HepG2 (cell line): Measurements from ENCODE around the gene DAPK1. TPM values are rescaled to one million over a fixed set of nuclear protein-coding genes. Genes with fewer than 3 reads are reported as not detected.

Experiments
- ATAC-seq: fragments of 200-7000 bp; cut with Tn5 transposase; 3 replicates; pipeline ENCODE4 v1.9.1; 2020; ENCODE audit warnings: mild to moderate bottlenecking, moderate library complexity
- BruUV-seq: library from RNA; stranded (reverse); fragments of 400-500 nt; replicated peaks from 2 replicates; lab custom pipeline; 2021; lab: Mats Ljungman, UMichigan
- CTCF ChIA-PET: fragments of 300-600 bp; formaldehyde crosslinking; extraction: SDS; loops from one replicate; lab custom pipeline; 2021; ENCODE audit warnings: low total read pairs, inconsistent platforms, low intra/inter-chr PET ratio; lab: Yijun Ruan, JAX
- POLR2A ChIA-PET: fragments of 350-600 bp; sonication (Branson Sonifier 250); formaldehyde crosslinking; loops from one replicate; lab custom pipeline; 2020; ENCODE audit warnings: antibody characterized with exemption, inconsistent platforms; lab: Yijun Ruan, JAX
- DNase-seq: peaks from one replicate; pipeline ENCODE4 v3.0.0-alpha.2; 2015; ENCODE audit warnings: low spot score
- FAIRE-seq: peaks from 3 replicates; lab custom pipeline; 2011; peaks lifted over from hg19 to GRCh38; lab: Jason Lieb, UNC
- H2AFZ ChIP-seq: one replicate; pipeline ENCODE4 v1.6.1; 2011; ENCODE audit warnings: low read length, inconsistent platforms
- H3K27ac ChIP-seq: fragments of 300-600 bp; 3 replicates; pipeline ENCODE4 v1.8.0; 2011; ENCODE audit warnings: mixed run types, mild to moderate bottlenecking, mixed read lengths, low read length, inconsistent platforms; ENCODE audit not compliant: insufficient read depth; ENCODE audit errors: extremely low read length
- H3K27me3 ChIP-seq, 2 experiments: fragments of 200-600 bp in 1 of 2; 2 replicates in 1 of 2; 3 replicates in 1 of 2; pipeline versions ENCODE4 v1.6.0 to v1.8.0; 2011; ENCODE audit warnings: low read length in 2 of 2, mild to moderate bottlenecking in 2 of 2, moderate library complexity in 2 of 2, inconsistent platforms in 1 of 2; ENCODE audit not compliant: insufficient read depth in 2 of 2, control insufficient read depth in 1 of 2
- H3K36me3 ChIP-seq, 2 experiments: fragments of 200-600 bp in 1 of 2; replicated peaks in 1 of 2; 2 replicates in 1 of 2; 3 replicates in 1 of 2; pipeline versions ENCODE4 v1.5.1 to v1.8.0; 2011; ENCODE audit warnings: low read length in 2 of 2, inconsistent platforms in 1 of 2; ENCODE audit not compliant: insufficient read depth in 2 of 2, control insufficient read depth in 1 of 2
- H3K4me1 ChIP-seq: 2 replicates; pipeline ENCODE4 v1.5.1; 2012; ENCODE audit warnings: low read length, inconsistent platforms; ENCODE audit not compliant: insufficient read depth
- H3K4me2 ChIP-seq: 2 replicates; pipeline ENCODE4 v1.6.0; 2011; ENCODE audit warnings: low read depth, low read length, inconsistent platforms
- H3K4me3 ChIP-seq, 3 experiments: fragments of 200-600 bp in 1 of 3; sonication (generic), shearing (Covaris generic) in 1 of 3; replicated peaks in 1 of 3; 2 replicates each; pipeline ENCODE4 v1.5.1; 2011 to 2016; ENCODE audit warnings: low read length in 3 of 3, inconsistent platforms in 2 of 3, low read depth in 2 of 3, mild to moderate bottlenecking in 2 of 3, control low read depth in 1 of 3, mixed read lengths in 1 of 3; ENCODE audit not compliant: insufficient read depth in 1 of 3
- H3K79me2 ChIP-seq: one replicate; pipeline ENCODE4 v1.6.1; 2011; ENCODE audit warnings: low read length, inconsistent platforms; ENCODE audit not compliant: insufficient read depth
- H3K9ac ChIP-seq: 2 replicates; pipeline ENCODE4 v1.6.0; 2011; ENCODE audit warnings: mild to moderate bottlenecking, low read depth, low read length, inconsistent platforms; ENCODE audit not compliant: insufficient read depth
- H3K9me3 ChIP-seq: 2 replicates; pipeline ENCODE4 v1.5.1; 2012; ENCODE audit warnings: mild to moderate bottlenecking, low read length
- H4K20me1 ChIP-seq: 2 replicates; pipeline ENCODE4 v1.6.0; 2011; ENCODE audit warnings: inconsistent platforms, mild to moderate bottlenecking, low read length, moderate library complexity; ENCODE audit not compliant: insufficient read depth
- RFX1 ChIP-seq: fragments of 450-650 bp; IDR thresholded peaks from 2 replicates; pipeline ENCODE4 v1.6.1; 2017
- ZNF142 ChIP-seq: sonication (generic); formaldehyde crosslinking; IDR thresholded peaks from 2 replicates; pipeline ENCODE4 v1.4.0; 2020; ENCODE audit warnings: missing genetic modification reagents
- WGBS: methylation state at CpG from one replicate; pipeline ENCODE4 v1.1.6; 2017; ENCODE audit warnings: low lambda C conversion rate; 5-methylcytosine and 5-hydroxymethylcytosine counted together
- in situ Hi-C: cut with HindIII; loops from 2 replicates; pipeline ENCODE4 v1.10.0; 2017; ENCODE audit warnings: low pct_unique_long_range_greater_than_20kb; ENCODE audit not compliant: extremely low pct_ligation_motif_present
- intact Hi-C: fragments of 100-400 bp; cut with micrococcal nuclease; formaldehyde crosslinking; loops from one replicate; pipeline ENCODE4 v1.10.0; 2022; ENCODE audit not compliant: unreplicated experiment
- polyA plus RNA-seq, 8 experiments: library from polyadenylated mRNA; depleted of rRNA in 3 of 8; stranded (reverse) in 7 of 8; unstranded in 1 of 8; fragments of >200 nt; fragmentation: Illumina TruSeq in 4 of 8; extraction: Trizol in 4 of 8; gene quantifications; 2 replicates each; pipeline versions ENCODE4 v1.2.1 to v1.2.3, GENCODE V29; 2011 to 2016; ENCODE audit warnings: low read depth in 4 of 8, missing spikeins in 1 of 8, mixed read lengths in 1 of 8; ENCODE audit not compliant: insufficient read depth in 1 of 8
- total RNA-seq, 5 experiments: library from RNA; depleted of rRNA; stranded (reverse); fragments of >200 nt; fragmentation: Illumina TruSeq; extraction: Trizol; gene quantifications; 2 replicates each; pipeline ENCODE4 v1.2.3, GENCODE V29; 2016; ENCODE audit warnings: low read depth in 1 of 5

DAPK1 gene
- total and polyA plus RNA-seq, 2 of the 13 experiments (the other 11 are each of a cell fraction or from before 2014, with no cell fraction given): 35.7 to 35.9 TPM

- intact Hi-C loops: no loop called here
- Histone ChIP-seq H3K9ac (no peak overlapping the region), H3K4me1 (peaks cover 22% of the 10 kb centered on the region), H3K27me3 (no peaks in the 10 kb centered on the region), H3K27ac (no peak overlapping the region), H3K4me3 (no peak overlapping the region), H3K36me3 (peaks cover 3 to 4% of the 10 kb centered on the region in 2 experiments; a peak in 2 of 5 replicates), H3K79me2 (peaks cover 3% of the 10 kb centered on the region), H3K4me2 (no peak overlapping the region), H4K20me1 (no peaks in the 10 kb centered on the region), H2AFZ (no peak overlapping the region), H3K9me3 (no peaks in the 10 kb centered on the region)
- no peak for TF ChIP-seq ZNF142 (CRISPR knock-in tag)
- peak; percentile 61 for TF ChIP-seq RFX1
- WGBS: 97% methylated on average over 12 of the region's 12 CpGs
- no peak for FAIRE-seq
- CTCF ChIA-PET: no interaction called here
- DNase-seq: no peak
- POLR2A ChIA-PET: interaction anchor here (1.0 kb wide), 1 partner anchor 27 kb away, joined by 3 read pairs; no protein-coding TSS in a partner anchor
- BruUV-seq: no TSS peak
- no peak for ATAC-seq
- in situ Hi-C loops: no loop called here
These were observed 97.9 kb downstream of the DAPK1 start for GRCh38 chr9:87595610-87596009.
